ENCODE data around the gene BEAN1.
A peak's percentile ranks its signal among the peaks of the same experiment; 100 is the strongest.

The BEAN1 gene

GRCh38 chr16:66524601-66525164, 97.6 kb downstream of the BEAN1 start:
- DNase-seq: no peak

- peak; percentile 29 for DNase-seq
Observed at GRCh38 chr16:66525396-66526180, 98.5 kb downstream of the BEAN1 start.

DNA sequence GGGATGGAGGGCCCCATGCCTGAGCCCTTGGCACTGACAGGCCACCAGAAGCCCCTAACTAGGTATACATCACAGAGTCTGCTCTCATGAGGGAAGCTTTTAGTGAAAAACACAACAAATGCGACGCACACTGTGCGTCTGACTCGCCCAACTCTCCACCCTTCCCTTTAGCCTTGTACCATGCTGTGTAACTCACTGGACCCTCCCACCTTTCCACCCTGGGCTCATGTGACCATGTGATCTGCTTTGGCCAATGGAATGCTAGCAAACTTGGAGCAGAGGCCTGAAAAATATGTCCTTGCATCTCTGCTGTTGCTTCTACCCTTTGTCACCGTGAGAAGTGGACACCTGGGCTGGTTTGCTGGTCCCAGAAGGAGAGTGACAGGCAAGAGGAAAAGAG, 101.2 kb downstream of the BEAN1 start:
- no peak for DNase-seq

- no peak for DNase-seq
Observed at GRCh38 chr16:66529475-66529874, 102.4 kb downstream of the BEAN1 start.
